PFSK-1 (cell line): Measurements from ENCODE around the gene SLC44A1.

Experiments
- POLR2AphosphoS5 ChIP-seq: IDR thresholded peaks from 2 replicates; pipeline ENCODE4 v1.6.1; 2012; ENCODE audit warnings: low read depth, mild to moderate bottlenecking, control low read depth, low read length, moderate library complexity
- REST ChIP-seq, 2 experiments: IDR thresholded peaks; 2 replicates each; pipeline versions ENCODE4 v1.6.1 to v1.8.0; 2011 to 2012; ENCODE audit warnings: low read depth in 2 of 2, low read length in 2 of 2, control low read depth in 1 of 2, inconsistent platforms in 1 of 2, mild to moderate bottlenecking in 1 of 2, moderate library complexity in 1 of 2; ENCODE audit not compliant: insufficient read depth in 1 of 2
- SIN3A ChIP-seq: IDR thresholded peaks from 2 replicates; pipeline ENCODE4 v1.6.1; 2012; ENCODE audit warnings: mild to moderate bottlenecking, low read length, moderate library complexity, borderline replicate concordance; ENCODE audit not compliant: insufficient read depth
- TAF1 ChIP-seq: IDR thresholded peaks from 2 replicates; pipeline ENCODE4 v1.6.1; 2012; ENCODE audit warnings: low read length, control low read depth, borderline replicate concordance; ENCODE audit not compliant: insufficient read depth

GRCh38 chr9:105484226-105484625, 239.8 kb downstream of the SLC44A1 start:
- no peak for TF ChIP-seq TAF1
- no peak for TF ChIP-seq REST (IDR thresholded peaks at IDR 0.05; ENCODE audit: insufficient read depth in 1 of 2, low read depth in 2 of 2, low read length in 2 of 2)
- no peak for TF ChIP-seq POLR2AphosphoS5
- no peak for TF ChIP-seq SIN3A
